ENCODE results near the gene PTBP1. TPM values are rescaled to one million over a fixed set of nuclear protein-coding genes. Genes with fewer than 3 reads are reported as not detected.

Gene PTBP1
- 205 and 246 TPM in 2 replicates for total RNA-seq (2014; rRNA removed; shearing (Covaris generic))

DNA sequence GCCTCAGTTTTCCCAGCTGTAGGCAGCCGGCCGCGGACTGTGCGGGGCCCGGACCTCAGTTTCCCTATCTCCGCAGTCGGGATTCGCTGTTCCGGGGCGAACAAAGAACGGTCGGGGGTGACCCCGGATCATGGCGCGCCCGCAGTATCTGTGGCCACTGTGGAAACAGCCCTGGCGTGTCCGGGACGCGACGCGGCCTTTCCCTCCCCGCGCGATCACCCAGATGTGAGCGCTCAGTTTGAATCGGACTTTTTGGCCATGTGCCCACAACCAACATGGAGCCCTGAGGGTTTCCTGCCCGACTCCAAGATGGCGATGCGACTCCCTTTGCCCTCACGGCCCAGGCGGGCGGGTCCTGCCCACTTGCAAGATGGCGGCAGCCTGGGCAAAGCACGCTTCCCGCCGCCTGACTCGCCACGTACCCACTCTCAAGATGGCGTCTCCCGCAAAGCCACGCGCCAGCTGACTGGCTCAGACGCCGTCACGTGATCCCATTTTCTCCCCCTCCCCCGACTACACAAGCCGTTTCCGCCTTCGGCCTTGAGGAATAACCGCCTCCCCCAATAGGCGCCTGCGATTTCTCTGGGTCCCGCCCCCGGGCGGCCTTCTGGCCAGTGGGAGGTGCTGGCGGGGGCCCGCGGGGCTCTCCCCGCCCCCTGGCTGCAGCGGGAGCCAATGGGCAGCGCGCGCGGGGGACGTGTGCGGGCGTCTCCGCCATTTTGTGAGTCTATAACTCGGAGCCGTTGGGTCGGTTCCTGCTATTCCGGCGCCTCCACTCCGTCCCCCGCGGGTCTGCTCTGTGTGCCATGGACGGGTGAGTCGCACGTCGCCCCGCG, at the start of gene PTBP1:
PTBP1 (plus strand) TSS at position 761 of the 836 bp plus-strand sequence; CDS start at position 807, 46 bp downstream.
- peak; percentile 100 for DNase-seq (ENCODE audit: low read depth)

DNA sequence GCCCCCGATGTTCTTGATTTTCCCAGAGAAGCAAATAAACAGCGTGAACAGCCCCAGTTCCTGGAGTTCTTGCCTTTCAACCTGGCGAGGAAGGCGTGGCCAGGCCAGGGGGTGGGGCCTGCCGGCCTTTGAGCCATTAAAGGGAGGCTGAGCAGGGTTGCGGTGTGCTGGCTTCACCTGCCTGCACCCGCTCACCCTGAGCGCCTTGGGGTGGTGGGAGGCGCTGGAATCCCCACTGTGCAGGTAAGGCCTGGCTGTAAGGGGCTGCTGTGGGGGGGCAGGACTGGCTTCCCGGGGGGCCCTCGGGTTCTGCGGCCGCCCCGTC, 49.0 kb upstream of the PTBP1 start:
- no peak for DNase-seq (ENCODE audit: low read depth)

DNA sequence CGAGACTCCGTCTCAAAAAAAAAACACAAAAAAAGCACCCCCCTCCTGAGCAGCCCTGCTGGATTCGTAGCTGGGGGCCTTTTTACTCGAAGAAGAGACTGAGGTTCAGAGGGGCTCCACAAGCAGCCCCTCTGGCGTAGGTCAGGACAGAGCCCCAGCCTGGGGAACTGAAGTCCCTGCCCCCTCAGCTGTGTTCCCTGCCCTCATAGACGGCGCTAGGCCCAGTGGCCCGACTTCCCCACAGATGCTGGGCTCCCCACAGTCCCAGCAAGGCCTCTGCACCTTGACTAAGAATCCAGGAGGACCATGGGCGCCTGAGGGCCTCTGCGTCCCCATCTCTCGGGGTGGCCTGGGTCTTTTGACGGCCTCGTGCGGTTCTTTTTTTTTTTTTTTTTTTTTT, 47.4 kb upstream of the PTBP1 start:
- DNase-seq (ENCODE audit: low read depth) = no peak

DNA sequence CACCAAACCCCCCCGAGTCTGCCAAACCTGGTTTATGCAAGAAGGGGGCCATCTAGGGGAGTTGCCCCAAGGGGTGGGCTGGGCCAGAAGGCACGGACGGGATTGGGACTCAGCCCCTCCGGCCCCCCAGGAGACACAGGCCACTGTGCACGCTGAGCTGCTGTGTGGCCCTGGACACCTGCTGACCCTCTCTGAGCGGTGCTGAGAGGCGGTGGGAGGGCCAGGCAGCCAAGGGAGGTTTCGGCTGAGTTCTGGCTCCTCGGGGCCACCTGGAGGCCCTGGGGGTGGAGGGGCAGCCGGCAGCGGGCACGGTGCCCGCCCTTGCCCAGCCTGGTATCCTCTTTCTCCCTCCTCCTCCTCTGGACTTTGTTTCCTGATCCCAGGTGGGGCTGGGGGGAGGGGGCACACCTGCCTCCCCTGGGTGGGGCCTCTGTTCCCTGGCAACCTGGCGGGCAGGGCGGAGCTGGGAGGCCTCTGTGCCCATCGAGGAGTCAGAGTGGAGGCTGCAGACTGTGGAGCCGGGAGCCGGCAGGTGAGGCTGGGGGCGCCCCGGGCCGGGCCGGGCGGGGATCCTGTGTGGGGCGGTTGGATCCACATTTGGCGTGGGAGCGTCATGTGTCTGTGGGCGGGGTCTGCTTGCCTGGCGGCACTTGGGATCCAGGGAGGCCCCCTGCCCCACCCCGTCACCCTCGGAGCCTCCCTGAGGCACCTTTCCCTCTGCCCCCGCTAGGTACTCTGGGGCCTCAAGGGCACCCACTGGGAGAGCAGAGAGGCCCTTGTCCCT, 46.4 kb upstream of the PTBP1 start, which contains the start of gene MISP:
MISP (plus strand) TSS at position 473 of the 784 bp plus-strand sequence. CDS start 5,835 bp downstream, outside the sequence.
- DNase-seq (ENCODE audit: low read depth) = no peak

DNA sequence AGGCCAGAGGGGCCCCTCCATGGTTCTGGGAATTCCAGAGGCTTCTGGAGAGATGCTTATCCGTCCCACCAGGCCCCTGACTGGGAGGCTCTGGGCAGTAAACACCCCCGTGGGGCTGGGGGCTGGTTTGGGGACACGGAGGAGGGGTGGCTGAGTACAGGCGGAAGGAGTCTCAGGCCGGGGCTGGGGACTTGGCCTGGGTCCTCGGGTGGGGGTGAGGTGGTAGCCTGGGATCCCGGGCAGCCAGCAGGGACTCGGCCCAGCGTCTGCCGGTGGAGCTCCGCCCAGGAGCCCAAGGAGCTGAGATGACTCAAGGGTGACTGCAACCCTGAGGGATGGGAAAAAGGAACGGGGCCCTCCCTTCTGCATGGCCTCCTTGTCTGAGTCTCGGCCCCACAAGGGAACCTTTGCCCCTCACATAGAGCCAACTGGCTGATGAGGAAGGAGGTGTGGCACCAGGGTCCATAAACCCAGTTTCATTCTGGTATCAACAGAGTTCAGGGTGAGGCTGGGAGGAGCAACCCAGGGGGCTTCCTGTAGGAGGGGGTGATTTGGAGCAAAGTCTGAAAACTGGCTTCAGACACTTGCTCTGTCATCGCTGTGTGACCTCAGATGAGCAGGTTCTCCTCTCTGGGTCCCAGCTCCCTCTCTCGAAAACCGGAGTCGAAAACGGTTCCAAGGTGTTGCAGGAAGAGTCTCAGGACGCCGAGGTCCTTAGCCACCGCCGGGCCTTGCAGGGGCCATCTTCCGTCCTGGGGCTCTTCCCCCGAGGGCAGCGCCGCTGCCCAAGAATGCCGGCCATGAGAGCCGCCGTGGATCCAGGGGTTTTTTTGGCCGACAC, 45.5 kb upstream of the PTBP1 start:
- peak; percentile 91 for DNase-seq (ENCODE audit: low read depth)

DNA sequence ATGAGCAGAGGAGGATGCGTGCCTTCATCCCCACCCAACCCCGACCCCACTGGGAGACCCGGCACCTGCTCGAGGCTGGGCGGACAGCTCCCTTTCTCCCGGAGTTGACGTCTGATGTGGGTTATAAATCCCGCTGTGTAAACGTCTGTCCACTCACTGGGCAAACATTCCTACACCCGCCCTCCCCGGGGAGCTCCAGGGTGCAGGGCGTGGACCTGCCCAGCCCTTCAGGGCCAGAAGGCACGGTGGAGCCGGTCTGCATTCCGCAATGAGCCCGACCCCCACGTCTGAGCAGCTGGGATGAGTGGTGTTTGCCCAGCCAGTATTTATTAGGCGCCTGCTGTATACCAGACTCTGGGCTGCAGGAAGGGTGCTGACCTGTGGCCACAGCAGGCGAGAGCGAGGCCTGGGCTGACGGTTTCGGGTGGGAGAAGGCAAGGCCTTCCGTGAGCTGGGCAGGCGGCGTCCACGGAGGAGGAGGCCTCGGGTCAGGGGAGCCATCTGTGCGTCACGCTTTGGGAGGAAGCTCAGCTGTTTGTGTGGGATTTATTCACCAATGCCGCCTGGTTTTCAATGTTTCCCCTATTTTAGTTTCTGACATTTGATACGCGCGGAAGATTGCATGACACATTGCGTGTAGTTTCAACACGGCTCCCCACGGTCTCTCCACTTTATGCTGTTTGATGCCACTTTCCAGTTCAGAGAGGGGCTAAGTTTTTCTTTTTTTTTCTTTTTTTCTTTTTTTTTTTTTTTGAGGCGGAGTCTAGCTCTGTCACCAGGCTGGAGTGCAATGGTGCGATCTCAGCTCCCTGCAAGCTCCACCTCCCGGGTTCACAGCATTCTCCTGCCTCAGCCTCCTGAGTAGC, 44.4 kb upstream of the PTBP1 start:
- peak; percentile 82 for DNase-seq (ENCODE audit: low read depth)

DNA sequence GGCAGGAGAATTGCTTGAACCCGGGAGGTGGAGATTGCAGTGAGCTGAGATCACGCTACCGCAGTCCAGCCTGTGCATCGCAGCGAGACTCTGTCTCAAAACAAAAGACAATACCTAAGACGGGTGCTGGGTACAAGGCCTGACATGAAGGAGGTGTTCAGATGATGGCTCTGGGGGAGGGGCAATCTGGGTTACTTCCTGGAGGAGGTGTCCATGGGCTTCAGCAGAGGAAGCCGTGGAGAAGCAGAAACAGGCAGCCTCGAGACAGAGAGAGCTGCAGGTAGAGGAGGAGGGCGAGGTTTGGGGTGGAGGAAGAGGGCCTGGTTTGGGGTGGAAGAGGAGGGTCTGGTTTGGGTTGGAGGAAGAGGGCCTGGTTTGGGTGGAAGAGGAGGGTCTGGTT, 42.7 kb upstream of the PTBP1 start:
- DNase-seq (ENCODE audit: low read depth) = no peak

DNA sequence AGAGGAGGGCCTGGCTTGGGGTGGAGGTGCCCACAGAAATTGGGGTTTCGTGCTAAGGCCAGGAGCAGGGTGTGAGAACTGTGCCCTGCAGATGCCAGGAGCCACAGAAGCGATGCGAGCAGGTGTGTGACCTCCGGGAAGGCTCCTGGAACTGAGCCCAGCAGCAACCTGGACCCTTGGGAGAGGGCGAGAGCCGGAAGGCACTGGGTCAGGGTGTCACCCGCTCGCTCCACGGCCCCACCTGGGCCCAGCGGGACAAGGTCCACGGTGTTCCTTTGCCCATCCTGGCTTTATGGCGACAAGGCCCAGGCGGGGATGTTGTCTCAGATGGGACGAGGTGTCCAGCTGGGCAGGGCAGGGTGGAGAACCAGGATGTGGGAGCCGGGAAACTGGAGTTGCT, 42.2 kb upstream of the PTBP1 start:
- DNase-seq (ENCODE audit: low read depth) = no peak

DNA sequence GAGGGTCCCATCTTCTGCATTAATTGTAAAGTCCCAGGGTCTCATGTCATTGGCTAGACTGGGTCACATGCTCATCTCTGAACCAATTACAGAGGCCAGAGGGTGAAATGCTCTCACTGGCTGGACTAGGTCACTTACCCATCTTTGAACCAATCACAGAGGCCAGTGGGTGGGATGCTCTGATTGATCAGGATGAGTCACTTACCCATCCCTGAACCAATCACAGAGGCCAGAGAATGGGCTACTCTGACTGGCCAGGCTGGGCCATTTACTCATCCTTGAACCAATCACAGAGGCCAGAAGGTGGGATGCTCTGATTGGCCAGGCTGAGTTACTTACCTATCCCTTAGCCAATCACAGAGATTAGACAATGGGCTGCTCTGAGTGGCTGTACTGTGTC, 41.0 kb upstream of the PTBP1 start:
- DNase-seq (ENCODE audit: low read depth) = peak; percentile 34

DNA sequence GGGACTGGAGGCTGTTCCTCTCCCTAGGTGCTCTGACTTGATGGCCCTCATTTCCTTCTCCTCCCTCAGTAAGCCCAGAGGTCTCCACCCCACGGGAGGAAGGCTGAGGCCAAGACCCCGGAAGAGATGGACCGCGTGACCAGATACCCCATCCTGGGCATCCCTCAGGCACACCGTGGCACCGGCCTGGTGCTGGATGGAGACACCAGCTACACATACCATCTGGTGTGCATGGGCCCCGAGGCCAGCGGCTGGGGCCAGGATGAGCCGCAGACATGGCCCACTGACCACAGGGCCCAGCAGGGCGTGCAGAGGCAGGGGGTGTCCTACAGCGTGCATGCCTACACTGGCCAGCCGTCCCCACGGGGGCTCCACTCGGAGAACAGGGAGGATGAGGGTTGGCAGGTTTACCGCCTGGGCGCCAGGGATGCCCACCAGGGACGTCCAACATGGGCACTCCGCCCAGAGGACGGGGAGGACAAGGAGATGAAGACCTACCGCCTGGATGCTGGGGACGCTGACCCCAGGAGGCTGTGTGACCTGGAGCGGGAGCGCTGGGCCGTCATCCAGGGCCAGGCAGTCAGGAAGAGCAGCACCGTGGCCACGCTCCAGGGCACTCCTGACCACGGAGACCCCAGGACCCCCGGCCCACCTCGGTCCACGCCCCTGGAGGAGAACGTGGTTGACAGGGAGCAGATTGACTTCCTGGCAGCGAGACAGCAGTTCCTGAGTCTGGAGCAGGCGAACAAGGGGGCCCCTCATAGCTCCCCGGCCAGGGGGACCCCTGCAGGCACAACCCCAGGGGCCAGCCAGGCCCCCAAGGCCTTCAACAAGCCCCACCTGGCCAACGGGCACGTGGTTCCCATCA, 40.2 kb upstream of the PTBP1 start:
- DNase-seq (ENCODE audit: low read depth) = no peak

DNA sequence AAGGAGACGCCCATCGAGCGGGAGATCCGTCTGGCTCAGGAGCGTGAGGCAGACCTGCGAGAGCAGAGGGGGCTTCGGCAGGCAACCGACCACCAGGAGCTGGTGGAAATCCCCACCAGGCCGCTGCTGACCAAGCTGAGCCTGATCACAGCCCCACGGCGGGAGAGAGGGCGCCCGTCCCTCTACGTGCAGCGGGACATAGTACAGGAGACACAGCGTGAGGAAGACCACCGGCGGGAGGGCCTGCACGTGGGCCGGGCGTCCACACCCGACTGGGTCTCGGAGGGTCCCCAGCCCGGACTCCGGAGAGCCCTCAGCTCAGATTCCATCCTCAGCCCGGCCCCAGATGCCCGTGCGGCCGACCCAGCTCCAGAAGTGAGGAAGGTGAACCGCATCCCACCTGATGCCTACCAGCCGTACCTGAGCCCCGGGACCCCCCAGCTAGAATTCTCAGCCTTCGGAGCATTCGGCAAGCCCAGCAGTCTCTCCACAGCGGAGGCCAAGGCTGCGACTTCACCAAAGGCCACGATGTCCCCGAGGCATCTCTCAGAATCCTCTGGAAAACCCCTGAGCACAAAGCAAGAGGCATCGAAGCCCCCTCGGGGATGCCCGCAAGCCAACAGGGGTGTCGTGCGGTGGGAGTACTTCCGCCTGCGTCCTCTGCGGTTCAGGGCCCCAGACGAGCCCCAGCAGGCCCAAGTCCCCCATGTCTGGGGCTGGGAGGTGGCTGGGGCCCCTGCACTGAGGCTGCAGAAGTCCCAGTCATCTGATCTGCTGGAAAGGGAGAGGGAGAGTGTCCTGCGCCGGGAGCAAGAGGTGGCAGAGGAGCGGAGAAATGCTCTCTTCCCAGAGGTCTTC, 39.2 kb upstream of the PTBP1 start:
- no peak for DNase-seq (ENCODE audit: low read depth)

DNA sequence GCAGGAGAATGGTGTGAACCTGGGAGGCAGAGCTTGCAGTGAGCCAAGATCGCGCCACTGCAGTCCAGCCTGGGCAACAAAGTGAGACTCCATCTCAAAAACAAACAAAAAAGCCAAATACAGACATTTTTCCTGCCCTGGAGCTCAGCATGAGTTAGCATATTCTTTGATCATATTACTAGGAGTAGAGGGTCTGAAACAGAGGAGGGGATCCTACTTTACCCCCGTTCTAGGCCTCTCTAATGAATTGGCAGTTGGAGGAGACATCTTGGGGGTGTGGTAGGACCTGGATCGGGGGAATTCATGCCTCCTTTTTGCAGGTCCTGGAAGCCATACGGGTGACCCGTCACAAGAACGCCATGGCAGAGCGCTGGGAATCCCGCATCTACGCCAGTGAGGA, 34.1 kb upstream of the PTBP1 start:
- no peak for DNase-seq (ENCODE audit: low read depth)

DNA sequence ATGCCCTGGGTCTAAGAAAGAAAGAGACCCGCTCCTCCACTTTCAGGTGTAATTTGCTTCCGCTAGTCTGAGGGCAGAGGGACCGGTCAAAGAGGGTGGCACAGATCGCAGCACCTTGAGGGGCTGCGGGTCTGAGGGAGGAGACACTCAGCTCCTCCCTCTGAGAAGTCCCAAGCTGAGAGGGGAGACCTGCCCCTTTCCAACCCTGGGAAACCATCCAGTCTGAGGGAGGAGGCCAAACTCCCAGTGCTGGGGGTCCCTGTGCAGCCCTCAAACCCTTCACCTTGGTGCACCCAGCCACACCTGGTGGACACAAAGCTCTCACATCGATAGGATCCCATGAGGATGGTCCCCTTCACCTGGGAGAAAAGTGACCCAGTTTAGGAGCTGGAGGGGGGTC, 33.4 kb upstream of the PTBP1 start:
- no peak for DNase-seq (ENCODE audit: low read depth)

DNA sequence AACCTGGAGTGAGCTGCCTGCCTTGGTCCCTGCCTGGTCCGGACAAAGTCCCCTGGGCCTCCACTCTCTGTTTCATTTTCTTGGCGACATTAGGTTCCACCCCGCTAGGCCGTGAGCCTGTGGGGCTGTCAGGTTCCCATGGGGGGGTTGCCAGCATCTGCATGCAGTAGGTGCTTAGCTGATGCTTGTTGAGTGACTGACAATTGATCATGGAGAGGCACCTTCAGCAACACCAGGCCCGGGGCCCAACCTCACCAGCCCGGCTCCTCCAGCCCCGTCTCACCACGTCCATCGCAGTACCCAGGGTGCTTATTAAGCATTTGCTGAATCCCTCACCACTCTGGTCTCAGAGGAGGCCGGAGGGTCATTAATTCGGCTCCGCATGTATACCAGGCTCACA, 33.0 kb upstream of the PTBP1 start:
- no peak for DNase-seq (ENCODE audit: low read depth)

DNA sequence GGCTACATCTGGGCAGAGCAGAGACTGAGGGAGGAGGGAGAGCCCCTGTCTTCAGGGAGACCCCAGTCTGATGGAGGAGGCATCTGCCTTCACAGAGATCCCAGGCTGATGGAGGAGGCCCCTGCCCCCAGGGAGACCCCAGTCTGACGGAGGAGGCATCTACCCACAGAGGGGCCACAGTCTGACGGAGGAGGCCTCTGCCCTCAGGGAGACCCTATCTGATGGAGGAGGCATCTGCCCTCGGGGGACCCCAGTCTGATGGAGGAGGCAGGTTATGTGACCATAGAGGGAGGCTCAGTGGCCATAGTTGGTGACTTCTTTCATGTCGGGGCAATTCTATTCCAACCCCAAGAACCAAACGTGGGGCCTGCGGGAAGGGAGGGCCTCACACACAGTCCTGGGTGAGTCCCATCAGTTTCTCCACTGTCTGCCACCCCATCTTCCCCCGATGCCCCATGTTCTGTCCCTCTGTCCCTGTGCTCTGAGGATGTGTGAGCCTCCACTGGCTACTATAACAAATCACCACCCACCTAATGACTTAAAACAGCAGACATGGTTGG, 32.0 kb upstream of the PTBP1 start:
- no peak for DNase-seq (ENCODE audit: low read depth)

DNA sequence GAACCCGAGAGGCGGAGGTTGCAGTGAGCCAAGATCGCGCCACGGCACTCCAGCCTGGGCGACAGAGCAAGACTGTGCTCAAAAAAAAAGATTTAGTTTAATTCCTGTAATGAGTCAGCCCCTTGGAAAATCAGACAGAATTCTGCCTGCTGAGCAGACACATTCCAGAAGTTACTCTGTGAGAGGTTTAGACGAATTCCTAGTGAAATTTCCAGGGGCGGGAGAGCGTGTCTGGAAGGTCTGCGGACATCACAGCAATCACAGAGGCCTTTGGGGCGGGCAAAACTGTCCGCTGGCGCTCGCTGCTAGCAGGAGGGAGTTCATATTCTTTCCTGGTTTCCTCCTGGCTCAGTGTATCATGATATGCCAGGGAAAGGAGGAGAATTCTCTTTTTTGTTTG, 28.8 kb upstream of the PTBP1 start:
- peak; percentile 67 for DNase-seq (ENCODE audit: low read depth)

DNA sequence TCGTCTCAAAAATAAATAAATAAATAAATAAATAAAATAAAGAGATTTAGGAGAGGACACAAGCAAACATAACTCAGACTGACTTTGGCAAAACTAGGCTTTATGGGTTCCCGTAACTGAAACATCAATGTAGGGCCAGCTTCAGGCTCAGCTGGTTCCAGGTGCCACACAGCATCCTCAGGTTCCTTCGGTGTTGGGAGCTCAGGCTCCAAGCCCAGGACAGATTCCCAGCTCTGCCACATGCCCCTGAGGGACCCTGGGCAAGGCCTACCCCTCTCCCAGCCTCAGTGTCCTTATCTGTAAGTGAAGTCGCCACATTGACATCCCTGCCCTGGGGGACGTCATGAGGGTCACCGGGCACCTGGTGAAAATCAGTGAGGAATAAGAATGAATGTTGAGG, 27.6 kb upstream of the PTBP1 start:
- DNase-seq (ENCODE audit: low read depth) = no peak

DNA sequence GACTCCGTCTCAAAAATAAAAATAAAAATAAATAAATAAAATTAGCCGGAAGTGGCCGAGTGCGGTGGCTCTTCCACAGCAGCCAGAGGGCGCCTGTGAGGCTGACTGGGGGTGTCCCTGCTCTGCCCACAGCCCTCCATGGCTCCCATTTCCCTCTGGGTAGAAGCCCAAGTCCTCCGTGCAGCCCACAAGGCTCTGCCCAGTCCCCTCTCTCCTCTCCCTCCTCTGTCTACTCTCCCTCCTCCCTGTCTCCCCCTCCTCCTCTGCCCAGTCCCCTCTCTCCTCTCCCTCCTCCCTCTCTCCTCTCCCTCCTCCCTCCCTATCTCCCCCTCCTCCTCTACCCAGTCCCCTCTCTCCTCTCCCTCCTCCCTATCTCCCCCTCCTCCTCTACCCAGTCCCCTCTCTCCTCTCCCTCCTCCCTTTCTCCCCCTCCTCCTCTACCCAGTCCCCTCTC, 25.9 kb upstream of the PTBP1 start:
- peak; percentile 75 for DNase-seq (ENCODE audit: low read depth)

DNA sequence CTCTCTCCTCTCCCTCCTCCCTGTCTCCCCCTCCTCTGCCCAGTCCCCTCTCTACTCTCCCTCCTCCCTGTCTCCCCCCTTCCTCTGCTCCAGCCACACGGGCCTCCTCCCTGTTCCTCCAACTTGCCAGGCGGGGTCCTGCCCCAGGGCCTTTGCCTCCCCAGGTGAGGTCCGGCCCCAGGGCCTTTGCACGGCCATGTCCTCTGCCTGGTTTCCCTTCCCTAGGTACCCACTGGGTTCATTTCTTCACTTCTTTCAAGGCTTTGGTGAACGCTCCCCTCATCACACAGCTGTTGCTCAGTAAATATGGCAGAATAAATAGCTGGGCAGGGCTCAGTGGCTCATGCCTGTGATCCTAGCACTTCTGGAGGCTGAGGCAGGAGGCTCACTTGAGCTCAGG, 25.2 kb upstream of the PTBP1 start:
- no peak for DNase-seq (ENCODE audit: low read depth)
